GM23338 (cell line): ENCODE data around the gene SPN. TPM values are rescaled to one million over a fixed set of nuclear protein-coding genes. Genes with fewer than 3 reads are reported as not detected.

Experiments used
- ATAC-seq: fragments of 200-7000 bp; cut with Tn5 transposase; 3 replicates; pipeline ENCODE4 v1.9.1; 2020
- DNase-seq: peaks from one replicate; pipeline ENCODE4 v3.0.0-alpha.2; 2015; ENCODE audit warnings: low spot score
- H2AFZ ChIP-seq: fragments of 200-600 bp; sonication (generic); 2 replicates; pipeline ENCODE4 v1.8.0; 2016; ENCODE audit warnings: antibody characterized with exemption, mild to moderate bottlenecking, moderate library complexity
- H3F3A ChIP-seq: fragments of 200-600 bp; sonication (generic); replicated peaks from 2 replicates; pipeline ENCODE4 v1.8.0; 2017; ENCODE audit warnings: antibody characterized with exemption, mixed run types, low read depth
- H3K27ac ChIP-seq: fragments of 200-600 bp; sonication (generic); 2 replicates; pipeline ENCODE4 v1.6.1; 2016; ENCODE audit warnings: low read depth
- H3K27me3 ChIP-seq: fragments of 200-600 bp; sonication (generic); 2 replicates; pipeline ENCODE4 v1.8.0; 2016; ENCODE audit warnings: mild to moderate bottlenecking, mixed run types, moderate library complexity; ENCODE audit not compliant: insufficient read depth
- H3K36me3 ChIP-seq: fragments of 200-600 bp; sonication (generic); 2 replicates; pipeline ENCODE4 v1.8.0; 2016; ENCODE audit warnings: mild to moderate bottlenecking; ENCODE audit not compliant: insufficient read depth
- H3K4me1 ChIP-seq: fragments of 200-600 bp; sonication (generic); 2 replicates; pipeline ENCODE4 v1.8.0; 2016; ENCODE audit warnings: mild to moderate bottlenecking, moderate library complexity; ENCODE audit not compliant: insufficient read depth
- H3K4me2 ChIP-seq: fragments of 200-600 bp; sonication (generic); 2 replicates; pipeline ENCODE4 v1.7.1; 2017; ENCODE audit warnings: mixed run types
- H3K4me3 ChIP-seq: fragments of 200-600 bp; sonication (generic); 2 replicates; pipeline ENCODE4 v1.6.1; 2016; ENCODE audit warnings: mixed run types
- H3K79me2 ChIP-seq: fragments of 200-600 bp; sonication (generic); replicated peaks from 2 replicates; pipeline ENCODE4 v1.8.0; 2017; ENCODE audit warnings: mild to moderate bottlenecking; ENCODE audit not compliant: insufficient read depth
- H3K9me2 ChIP-seq: fragments of 200-600 bp; sonication (generic); 2 replicates; pipeline ENCODE4 v1.8.0; 2017; ENCODE audit not compliant: insufficient read depth
- H4K20me1 ChIP-seq: fragments of 200-600 bp; sonication (generic); replicated peaks from 2 replicates; pipeline ENCODE4 v1.8.0; 2017; ENCODE audit warnings: mild to moderate bottlenecking; ENCODE audit not compliant: insufficient read depth
- H3K27ac Mint-ChIP-seq: 2 replicates; pipeline ENCODE4 v1.8.0; 2020; ENCODE audit warnings: inconsistent platforms, mild to moderate bottlenecking, moderate library complexity, mixed read lengths
- H3K27me3 Mint-ChIP-seq: 3 replicates; pipeline ENCODE4 v1.8.0; 2022; ENCODE audit warnings: low read depth, mild to moderate bottlenecking, moderate library complexity, mixed read lengths, inconsistent platforms; ENCODE audit not compliant: insufficient read depth, poor library complexity
- H3K36me3 Mint-ChIP-seq: 3 replicates; pipeline ENCODE4 v1.8.0; 2021; ENCODE audit warnings: low read depth, mild to moderate bottlenecking, inconsistent platforms, moderate library complexity, mixed read lengths
- H3K4me1 Mint-ChIP-seq: 3 replicates; pipeline ENCODE4 v1.8.0; 2020; ENCODE audit warnings: mild to moderate bottlenecking, inconsistent platforms, mixed read lengths
- H3K4me3 Mint-ChIP-seq: 3 replicates; pipeline ENCODE4 v1.8.0; 2021; ENCODE audit warnings: moderate library complexity, mild to moderate bottlenecking, inconsistent platforms, mixed read lengths
- H3K9me3 Mint-ChIP-seq: 3 replicates; pipeline ENCODE4 v1.8.0; 2020; ENCODE audit warnings: moderate library complexity, mild to moderate bottlenecking, inconsistent platforms, mixed read lengths
- CREB1 ChIP-seq: fragments of 250-450 bp; sonication (Bioruptor Pico); IDR thresholded peaks from 2 replicates; pipeline ENCODE4 v1.5.0; 2020; ENCODE audit warnings: low read depth, mild to moderate bottlenecking, moderate library complexity
- EZH2phosphoT487 ChIP-seq: fragments of 200-600 bp; sonication (generic); IDR thresholded peaks from one replicate; pipeline ENCODE4 v1.8.1; 2018; ENCODE audit warnings: antibody characterized with exemption; ENCODE audit not compliant: unreplicated experiment
- JUNB ChIP-seq: IDR thresholded peaks from one replicate; pipeline ENCODE4 v1.6.1; 2016; ENCODE audit warnings: antibody characterized with exemption; ENCODE audit not compliant: unreplicated experiment
- NANOG ChIP-seq: IDR thresholded peaks from 2 replicates; pipeline ENCODE4 v1.6.1; 2016; ENCODE audit warnings: antibody characterized with exemption, borderline replicate concordance
- POLR2AphosphoS5 ChIP-seq: IDR thresholded peaks from 2 replicates; pipeline ENCODE4 v1.6.1; 2016; ENCODE audit warnings: antibody characterized with exemption, low read depth
- REST ChIP-seq: IDR thresholded peaks from one replicate; pipeline ENCODE4 v1.6.1; 2018; ENCODE audit warnings: antibody characterized with exemption; ENCODE audit not compliant: unreplicated experiment
- STAT1 ChIP-seq: IDR thresholded peaks from one replicate; pipeline ENCODE4 v1.6.1; 2016; ENCODE audit warnings: antibody characterized with exemption; ENCODE audit not compliant: unreplicated experiment
- ZNF114 ChIP-seq: fragments of 250-450 bp; sonication (Bioruptor Pico); IDR thresholded peaks from 2 replicates; pipeline ENCODE4 v1.5.0; 2020; ENCODE audit warnings: mild to moderate bottlenecking, moderate library complexity
- ZNF331 ChIP-seq: fragments of 250-450 bp; sonication (Bioruptor Pico); IDR thresholded peaks from 2 replicates; pipeline ENCODE4 v1.5.0; 2020; ENCODE audit warnings: low read depth, mild to moderate bottlenecking, moderate library complexity
- polyA plus RNA-seq: library from polyadenylated mRNA; unstranded; fragments of >200 nt; fragmentation: Nextera tagmentation; extraction: Ambion mirVana; gene quantifications from 2 replicates; pipeline ENCODE4 v1.2.1, GENCODE V29; 2016
- total RNA-seq: library from RNA; depleted of rRNA; stranded (reverse); fragments of >200 nt; shearing (Covaris generic); gene quantifications from 2 replicates; pipeline ENCODE4 v1.2.3, GENCODE V29; 2014
- TF ChIP-seq, protein P1 (sequence below): fragments of 250-450 bp; sonication (Bioruptor Pico); IDR thresholded peaks from 2 replicates; pipeline ENCODE4 v1.5.0; 2020; ENCODE audit warnings: mild to moderate bottlenecking, moderate library complexity

The SPN gene
- total and polyA plus RNA-seq, 2 experiments from 2014 or later: 0.52 to 2.3 TPM

DNA sequence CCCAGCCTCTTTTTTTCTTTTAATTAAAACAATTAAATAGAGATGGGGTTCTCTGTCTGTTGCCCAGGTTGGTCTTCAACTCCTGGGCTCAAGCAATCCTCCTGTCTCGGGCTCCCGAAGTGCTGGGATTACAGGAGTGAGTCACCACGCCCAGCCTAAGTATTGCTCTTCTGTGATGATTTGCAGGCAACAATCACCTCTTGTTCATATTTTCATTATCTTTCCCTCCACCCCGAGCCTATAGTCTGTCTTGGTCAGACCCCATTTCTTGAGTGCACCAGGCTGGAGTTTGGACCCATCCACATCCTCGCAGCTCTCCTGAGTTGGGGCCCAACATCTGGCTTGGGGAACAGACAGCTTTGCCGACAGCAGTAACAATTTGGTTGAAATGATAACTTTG lies 4.3 kb upstream of the SPN start (continued):
- no peak for TF ChIP-seq REST
- no peak for TF ChIP-seq JUNB
- TF ChIP-seq STAT1: no peak
- no peak for TF ChIP-seq NANOG
- TF ChIP-seq POLR2AphosphoS5: no peak

- TF ChIP-seq ZNF331: no peak
- TF ChIP-seq ZNF114 (CRISPR knock-in tag): no peak
- no peak for TF ChIP-seq REST
- TF ChIP-seq EZH2phosphoT487: no peak
- TF ChIP-seq, protein P1, sequence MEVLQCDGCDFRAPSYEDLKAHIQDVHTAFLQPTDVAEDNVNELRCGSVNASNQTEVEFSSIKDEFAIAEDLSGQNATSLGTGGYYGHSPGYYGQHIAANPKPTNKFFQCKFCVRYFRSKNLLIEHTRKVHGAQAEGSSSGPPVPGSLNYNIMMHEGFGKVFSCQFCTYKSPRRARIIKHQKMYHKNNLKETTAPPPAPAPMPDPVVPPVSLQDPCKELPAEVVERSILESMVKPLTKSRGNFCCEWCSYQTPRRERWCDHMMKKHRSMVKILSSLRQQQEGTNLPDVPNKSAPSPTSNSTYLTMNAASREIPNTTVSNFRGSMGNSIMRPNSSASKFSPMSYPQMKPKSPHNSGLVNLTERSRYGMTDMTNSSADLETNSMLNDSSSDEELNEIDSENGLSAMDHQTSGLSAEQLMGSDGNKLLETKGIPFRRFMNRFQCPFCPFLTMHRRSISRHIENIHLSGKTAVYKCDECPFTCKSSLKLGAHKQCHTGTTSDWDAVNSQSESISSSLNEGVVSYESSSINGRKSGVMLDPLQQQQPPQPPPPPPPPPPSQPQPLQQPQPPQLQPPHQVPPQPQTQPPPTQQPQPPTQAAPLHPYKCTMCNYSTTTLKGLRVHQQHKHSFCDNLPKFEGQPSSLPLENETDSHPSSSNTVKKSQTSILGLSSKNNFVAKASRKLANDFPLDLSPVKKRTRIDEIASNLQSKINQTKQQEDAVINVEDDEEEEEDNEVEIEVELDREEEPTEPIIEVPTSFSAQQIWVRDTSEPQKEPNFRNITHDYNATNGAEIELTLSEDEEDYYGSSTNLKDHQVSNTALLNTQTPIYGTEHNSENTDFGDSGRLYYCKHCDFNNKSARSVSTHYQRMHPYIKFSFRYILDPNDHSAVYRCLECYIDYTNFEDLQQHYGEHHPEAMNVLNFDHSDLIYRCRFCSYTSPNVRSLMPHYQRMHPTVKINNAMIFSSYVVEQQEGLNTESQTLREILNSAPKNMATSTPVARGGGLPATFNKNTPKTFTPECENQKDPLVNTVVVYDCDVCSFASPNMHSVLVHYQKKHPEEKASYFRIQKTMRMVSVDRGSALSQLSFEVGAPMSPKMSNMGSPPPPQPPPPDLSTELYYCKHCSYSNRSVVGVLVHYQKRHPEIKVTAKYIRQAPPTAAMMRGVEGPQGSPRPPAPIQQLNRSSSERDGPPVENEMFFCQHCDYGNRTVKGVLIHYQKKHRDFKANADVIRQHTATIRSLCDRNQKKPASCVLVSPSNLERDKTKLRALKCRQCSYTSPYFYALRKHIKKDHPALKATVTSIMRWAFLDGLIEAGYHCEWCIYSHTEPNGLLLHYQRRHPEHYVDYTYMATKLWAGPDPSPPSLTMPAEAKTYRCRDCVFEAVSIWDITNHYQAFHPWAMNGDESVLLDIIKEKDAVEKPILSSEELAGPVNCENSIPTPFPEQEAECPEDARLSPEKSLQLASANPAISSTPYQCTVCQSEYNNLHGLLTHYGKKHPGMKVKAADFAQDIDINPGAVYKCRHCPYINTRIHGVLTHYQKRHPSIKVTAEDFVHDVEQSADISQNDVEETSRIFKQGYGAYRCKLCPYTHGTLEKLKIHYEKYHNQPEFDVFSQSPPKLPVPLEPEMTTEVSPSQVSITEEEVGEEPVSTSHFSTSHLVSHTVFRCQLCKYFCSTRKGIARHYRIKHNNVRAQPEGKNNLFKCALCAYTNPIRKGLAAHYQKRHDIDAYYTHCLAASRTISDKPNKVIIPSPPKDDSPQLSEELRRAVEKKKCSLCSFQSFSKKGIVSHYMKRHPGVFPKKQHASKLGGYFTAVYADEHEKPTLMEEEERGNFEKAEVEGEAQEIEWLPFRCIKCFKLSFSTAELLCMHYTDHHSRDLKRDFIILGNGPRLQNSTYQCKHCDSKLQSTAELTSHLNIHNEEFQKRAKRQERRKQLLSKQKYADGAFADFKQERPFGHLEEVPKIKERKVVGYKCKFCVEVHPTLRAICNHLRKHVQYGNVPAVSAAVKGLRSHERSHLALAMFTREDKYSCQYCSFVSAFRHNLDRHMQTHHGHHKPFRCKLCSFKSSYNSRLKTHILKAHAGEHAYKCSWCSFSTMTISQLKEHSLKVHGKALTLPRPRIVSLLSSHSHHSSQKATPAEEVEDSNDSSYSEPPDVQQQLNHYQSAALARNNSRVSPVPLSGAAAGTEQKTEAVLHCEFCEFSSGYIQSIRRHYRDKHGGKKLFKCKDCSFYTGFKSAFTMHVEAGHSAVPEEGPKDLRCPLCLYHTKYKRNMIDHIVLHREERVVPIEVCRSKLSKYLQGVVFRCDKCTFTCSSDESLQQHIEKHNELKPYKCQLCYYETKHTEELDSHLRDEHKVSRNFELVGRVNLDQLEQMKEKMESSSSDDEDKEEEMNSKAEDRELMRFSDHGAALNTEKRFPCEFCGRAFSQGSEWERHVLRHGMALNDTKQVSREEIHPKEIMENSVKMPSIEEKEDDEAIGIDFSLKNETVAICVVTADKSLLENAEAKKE (CRISPR knock-in tag): no peak
- TF ChIP-seq CREB1 (CRISPR knock-in tag): no peak
- no peak for DNase-seq
- H3K4me2 ChIP-seq: 0 out of 2 replicates have a peak overlapping the region, but pooled peaks have one; percentile 10
- H3K4me1 ChIP-seq: peaks cover 12% of the 10 kb centered on the region
- no peak overlapping the region for H3K27ac ChIP-seq
- Mint-ChIP-seq H3K4me3 (no peak overlapping the region), H3K9me3 (no peaks in the 10 kb centered on the region), H3K27ac (no peak overlapping the region), H3K27me3 (peaks cover 17% of the 10 kb centered on the region), H3K4me1 (peaks cover 31% of the 10 kb centered on the region), H3K36me3 (no peaks in the 10 kb centered on the region)
- no peaks in the 10 kb centered on the region for H3K79me2 ChIP-seq
- ATAC-seq: no peak
- H3K36me3 ChIP-seq: no peaks in the 10 kb centered on the region
- H3K4me3 ChIP-seq: no peak overlapping the region
- H3K27me3 ChIP-seq: no peaks in the 10 kb centered on the region
- no peaks in the 10 kb centered on the region for H4K20me1 ChIP-seq
- H3F3A ChIP-seq: peaks cover 11% of the 10 kb centered on the region; the same call in 1 of the 2 replicates
- H2AFZ ChIP-seq: peak overlapping the region; percentile 38; the same call in 1 of the 2 replicates
- H3K9me2 ChIP-seq: no peaks in the 10 kb centered on the region
These were observed 883 bp upstream of the SPN start for GRCh38 chr16:29662000-29662728.
